Heart right ventricle (tissue), 16 donors: Measurements from ENCODE around the gene VPS13C. TPM values are rescaled to one million over a fixed set of nuclear protein-coding genes. Genes with fewer than 3 reads are reported as not detected.
A peak's percentile ranks its signal among the peaks of the same experiment; 100 is the strongest.

Experiments used
- ATAC-seq, 8 donors: fragments of 200-7000 bp; cut with Tn5 transposase; one replicate each; pipeline ENCODE4 v1.9.1; 2020; ENCODE audit warnings: mild to moderate bottlenecking in 8 of 8, moderate library complexity in 8 of 8, moderate number of reproducible peaks in 1 of 8
- DNase-seq, 2 donors: peaks; one replicate each; pipeline ENCODE4 v3.0.0-alpha.2; 2020
- H3K27ac ChIP-seq, 10 donors: fragments of 200-600 bp; sonication (generic) in 2 of 10; one replicate each; pipeline versions ENCODE4 v1.5.0 to v1.8.0; 2020 to 2022; ENCODE audit warnings: mild to moderate bottlenecking in 3 of 10
- H3K27me3 ChIP-seq, 7 donors: fragments of 200-600 bp; one replicate each; pipeline ENCODE4 v1.8.0; 2021 to 2022; ENCODE audit warnings: mild to moderate bottlenecking in 2 of 7
- H3K36me3 ChIP-seq, 9 donors: fragments of 200-600 bp; sonication (generic) in 1 of 9; one replicate each; pipeline versions ENCODE4 v1.5.0 to v1.8.0; 2020 to 2022; ENCODE audit warnings: mild to moderate bottlenecking in 2 of 9
- H3K4me1 ChIP-seq, 9 donors: fragments of 200-600 bp; sonication (generic) in 1 of 9; one replicate each; pipeline versions ENCODE4 v1.5.0 to v1.8.0; 2020 to 2022; ENCODE audit warnings: mild to moderate bottlenecking in 4 of 9
- H3K4me3 ChIP-seq, 10 donors: fragments of 200-600 bp; sonication (generic) in 2 of 10; one replicate each; pipeline versions ENCODE4 v1.5.0 to v1.8.0; 2020 to 2022; ENCODE audit warnings: mild to moderate bottlenecking in 7 of 10, moderate library complexity in 2 of 10
- H3K9me3 ChIP-seq, 11 donors: fragments of 200-600 bp in 10 of 11; sonication (generic) in 2 of 11; one replicate each; pipeline versions ENCODE4 v1.5.0 to v1.8.0; 2013 to 2022; ENCODE audit warnings: mild to moderate bottlenecking in 2 of 11, control low read depth in 1 of 11, moderate library complexity in 1 of 11
- WGBS, 2 donors: extraction: QIAGEN DNeasy Blood & Tissue Kit; methylation state at CpG; one replicate each; pipeline ENCODE4 v1.1.7; 2013; ENCODE audit warnings: inconsistent platforms in 1 of 2; 5-methylcytosine and 5-hydroxymethylcytosine counted together
- intact Hi-C, 10 donors: fragments of 100-400 bp; cut with DNase I; formaldehyde crosslinking; loops; one replicate each; pipeline versions ENCODE4 v1.11.1 to v1.14.2; 2022
- polyA plus RNA-seq, 2 donors: library from polyadenylated mRNA; stranded (reverse); fragments of 200-250 nt; gene quantifications; one replicate each; pipeline ENCODE4 v1.2.3, GENCODE V29; 2013
- total RNA-seq, 10 donors: library from RNA; stranded (reverse); fragmentation: NEBNext Ultra II Directional in 3 of 10; extraction: Animal tissue kit (Norgen Biotek cat#: 25700) in 3 of 10; gene quantifications; one replicate each; pipeline versions ENCODE4 v1.2.1 to v1.2.4, GENCODE V29; 2021 to 2023
- TF ChIP-seq, protein P1 (sequence below), 9 donors: fragments of 200-600 bp; sonication (generic) in 2 of 9; IDR thresholded peaks; one replicate each; pipeline versions ENCODE4 v1.5.0 to v1.8.0; 2021 to 2022; ENCODE audit warnings: antibody characterized with exemption in 9 of 9, mild to moderate bottlenecking in 5 of 9, moderate library complexity in 1 of 9
- donor health status: Arrhythmogenic right ventricular cardiomyopathy.
- donor health status: ischemic (EF 13 %, LVEDD 7.1; RV severe dilation, severe dysfunction).
- donor health status: healthy with polysubstance abuse.
- donor health status: DM: no; HTN: yes; CAD: no.
- donor health status: DM: no; HTN: no; CAD: no.
- donor health status: ischemic (EF 25% LVEDD 6.9; RV normal size, moderate dysfunction).
- donor health status: ischemic (EF 25% LVEDD 5.7; RV mildly dilated, moderate dysfunction).
- donor health status: healthy.
- donor health status: DM: yes; HTN: yes; CAD: no.
- donor health status: Ischemic cardiomyopathy.
- donor health status: ischemic (EF 35%, LVEDD 5.7; RV mildly dilated, moderate dysfunction).
- donor health status: nonischemic (EF 11% LVEDD 7.7; RV severe dilation, severe dysfunction).
- donor health status: DM: yes; HTN: yes; CAD: no.
- donor health status: PGD.
- donor health status: ischemic (EF 29% LVEDD 5.4; RV normal size, mild dysfunction).
- donor health status: nonischemic (EF 23%, LVEDD 6.1; RV moderate dilation, normal function).

VPS13C gene
- total and polyA plus RNA-seq, 12 donors: 7.3 to 59.0 (median 39.6) TPM

DNA sequence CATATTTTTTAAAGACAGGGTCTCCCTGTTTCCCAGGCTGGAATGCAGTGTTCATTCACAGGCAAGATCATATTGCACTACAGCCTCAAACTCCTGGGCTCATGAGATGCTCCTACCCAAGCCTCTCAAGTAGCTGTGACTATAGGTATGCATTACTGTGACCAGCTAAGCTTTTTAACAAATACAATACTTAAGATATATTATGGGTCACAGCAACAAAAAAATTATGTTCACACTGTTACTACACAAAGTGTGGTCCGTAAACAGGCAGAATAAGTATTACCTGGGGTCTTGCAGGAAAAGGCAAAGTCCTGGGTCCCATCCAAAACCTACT lies 152.5 kb downstream of the VPS13C start:
- no peaks in the 10 kb centered on the region for H3K27me3 ChIP-seq
- H3K4me3 ChIP-seq: no peak overlapping the region
- H3K9me3 ChIP-seq: peaks cover 0 to 5% (median 0%) of the 10 kb centered on the region in 11 donors
- TF ChIP-seq, protein P1, sequence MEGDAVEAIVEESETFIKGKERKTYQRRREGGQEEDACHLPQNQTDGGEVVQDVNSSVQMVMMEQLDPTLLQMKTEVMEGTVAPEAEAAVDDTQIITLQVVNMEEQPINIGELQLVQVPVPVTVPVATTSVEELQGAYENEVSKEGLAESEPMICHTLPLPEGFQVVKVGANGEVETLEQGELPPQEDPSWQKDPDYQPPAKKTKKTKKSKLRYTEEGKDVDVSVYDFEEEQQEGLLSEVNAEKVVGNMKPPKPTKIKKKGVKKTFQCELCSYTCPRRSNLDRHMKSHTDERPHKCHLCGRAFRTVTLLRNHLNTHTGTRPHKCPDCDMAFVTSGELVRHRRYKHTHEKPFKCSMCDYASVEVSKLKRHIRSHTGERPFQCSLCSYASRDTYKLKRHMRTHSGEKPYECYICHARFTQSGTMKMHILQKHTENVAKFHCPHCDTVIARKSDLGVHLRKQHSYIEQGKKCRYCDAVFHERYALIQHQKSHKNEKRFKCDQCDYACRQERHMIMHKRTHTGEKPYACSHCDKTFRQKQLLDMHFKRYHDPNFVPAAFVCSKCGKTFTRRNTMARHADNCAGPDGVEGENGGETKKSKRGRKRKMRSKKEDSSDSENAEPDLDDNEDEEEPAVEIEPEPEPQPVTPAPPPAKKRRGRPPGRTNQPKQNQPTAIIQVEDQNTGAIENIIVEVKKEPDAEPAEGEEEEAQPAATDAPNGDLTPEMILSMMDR (IDR thresholded peaks at IDR 0.05): no peak
- no peak for ATAC-seq
- intact Hi-C loops: no loop called here
- H3K36me3 ChIP-seq: peaks cover 0 to 99% (median 46%) of the 10 kb centered on the region in 9 donors
- no peak for DNase-seq
- H3K4me1 ChIP-seq: no peaks in the 10 kb centered on the region
- no peak overlapping the region for H3K27ac ChIP-seq
- WGBS, 2 donors: 98 to 100% methylated on average over 1 of the region's 1 CpG

DNA sequence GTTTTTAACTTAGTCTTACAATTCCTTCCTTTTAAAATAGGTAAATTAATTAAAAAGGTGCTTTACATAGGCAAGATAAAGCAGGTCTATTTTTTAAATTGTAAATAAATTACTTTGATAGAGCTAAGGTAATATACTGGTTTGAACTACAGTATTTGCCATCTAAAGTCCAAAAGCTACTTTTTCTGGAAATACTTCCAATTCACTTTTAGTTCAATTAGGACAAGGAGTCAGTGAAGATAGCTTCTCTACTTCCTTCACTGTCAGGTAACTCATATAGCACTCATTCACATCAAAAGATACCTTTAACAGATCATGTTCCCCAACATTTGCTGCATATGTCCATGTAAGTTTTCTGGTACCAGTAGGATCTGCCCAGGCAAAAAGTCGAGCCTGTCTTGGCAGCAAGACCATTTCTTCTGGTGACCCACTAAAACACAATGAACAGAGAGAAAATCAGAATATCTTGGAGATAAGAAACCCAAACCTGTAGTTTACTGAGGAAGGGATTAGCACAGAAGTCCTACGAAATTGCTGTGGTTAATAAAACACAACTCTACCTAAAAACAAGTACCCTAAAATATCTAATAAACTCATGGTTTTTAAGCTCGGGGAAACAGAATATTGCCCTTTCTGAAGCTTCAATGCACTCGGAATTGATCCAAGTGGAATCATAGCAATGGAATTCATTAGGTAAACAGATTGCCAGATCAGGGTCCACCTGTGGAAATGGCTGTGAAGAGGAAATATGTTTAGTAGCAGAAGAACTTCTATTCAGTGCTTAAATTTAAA lies 153.1 kb downstream of the VPS13C start:
- H3K27ac ChIP-seq: no peak overlapping the region
- ATAC-seq (no peak), DNase-seq (no peak)
- H3K4me3 ChIP-seq: no peak overlapping the region
- intact Hi-C loops: no loop called here
- H3K36me3 ChIP-seq: peaks cover 0 to 100% (median 47%) of the 10 kb centered on the region in 9 donors
- no peaks in the 10 kb centered on the region for H3K4me1 ChIP-seq
- TF ChIP-seq, protein P1 (IDR thresholded peaks at IDR 0.05): no peak
- 92 to 94% methylated on average over 4 of the region's 4 CpGs for WGBS, 2 donors
- no peaks in the 10 kb centered on the region for H3K27me3 ChIP-seq
- H3K9me3 ChIP-seq: peaks cover 0 to 10% (median 0%) of the 10 kb centered on the region in 11 donors

DNA sequence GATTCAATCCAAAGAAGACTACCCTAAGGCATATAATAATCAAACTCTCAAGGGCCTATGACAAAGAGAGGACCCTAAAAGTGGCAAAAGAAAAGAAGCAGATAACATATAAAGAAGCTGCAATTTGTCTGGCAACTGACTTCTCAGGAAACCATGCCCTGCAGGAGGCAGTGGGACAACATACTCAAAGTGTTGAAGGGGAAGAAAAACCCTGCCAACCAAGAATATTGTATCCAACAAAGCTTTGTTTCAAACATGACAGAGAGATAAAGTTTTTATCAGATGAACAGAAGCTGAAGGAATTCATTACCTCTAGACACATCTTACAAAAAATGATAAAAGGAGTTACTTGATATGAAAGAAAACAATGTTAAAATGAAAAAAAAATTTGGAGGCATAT lies 167.1 kb downstream of the VPS13C start:
- intact Hi-C loops: no loop called here
- peaks cover 0 to 33% (median 18%) of the 10 kb centered on the region in 11 donors for H3K9me3 ChIP-seq
- DNase-seq (no peak), ATAC-seq (no peak)
- TF ChIP-seq, protein P1 (IDR thresholded peaks at IDR 0.05): no peak
- H3K36me3 ChIP-seq: peaks cover 0 to 89% (median 37%) of the 10 kb centered on the region in 9 donors
- no peaks in the 10 kb centered on the region for H3K27me3 ChIP-seq
- H3K4me1 ChIP-seq: peaks cover 0 to 6% (median 0%) of the 10 kb centered on the region in 9 donors
- no peak overlapping the region for H3K27ac ChIP-seq
- H3K4me3 ChIP-seq: no peak overlapping the region

DNA sequence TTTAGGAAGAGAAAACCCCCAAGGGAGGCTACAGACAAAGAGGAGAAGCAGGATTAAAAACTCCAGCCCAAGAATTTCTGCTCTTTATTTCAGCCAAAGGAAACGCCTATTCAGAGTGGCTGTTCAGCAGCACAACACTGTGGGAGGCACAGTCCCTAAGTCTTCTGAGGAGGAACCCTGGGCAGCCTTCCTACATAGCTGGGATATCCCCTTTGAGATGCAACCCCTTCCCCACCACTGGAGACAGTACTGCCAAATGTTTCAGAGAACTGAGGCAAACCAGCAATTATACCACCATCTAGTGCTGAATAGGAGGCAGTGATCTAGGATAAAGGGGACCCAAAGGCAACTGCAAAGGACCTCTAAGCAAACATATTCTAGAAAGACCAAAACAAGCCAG lies 168.1 kb downstream of the VPS13C start:
- intact Hi-C loops: no loop called here
- DNase-seq (no peak), ATAC-seq (peak in 1 of 8 donors; percentile 22)
- Histone ChIP-seq H3K36me3 (peaks cover 0 to 92% (median 37%) of the 10 kb centered on the region in 9 donors), H3K9me3 (peaks cover 0 to 28% (median 18%) of the 10 kb centered on the region in 11 donors), H3K27ac (peak overlapping the region in 1 of 10 donors; percentile 8), H3K27me3 (no peaks in the 10 kb centered on the region), H3K4me1 (peaks cover 0 to 6% (median 0%) of the 10 kb centered on the region in 9 donors), H3K4me3 (no peak overlapping the region)
- TF ChIP-seq, protein P1 (IDR thresholded peaks at IDR 0.05): no peak
- WGBS, 2 donors: 55 to 73% methylated on average over 1 of the region's 1 CpG
